Measurements from ENCODE around the gene OTUB2.

The OTUB2 gene

DNA sequence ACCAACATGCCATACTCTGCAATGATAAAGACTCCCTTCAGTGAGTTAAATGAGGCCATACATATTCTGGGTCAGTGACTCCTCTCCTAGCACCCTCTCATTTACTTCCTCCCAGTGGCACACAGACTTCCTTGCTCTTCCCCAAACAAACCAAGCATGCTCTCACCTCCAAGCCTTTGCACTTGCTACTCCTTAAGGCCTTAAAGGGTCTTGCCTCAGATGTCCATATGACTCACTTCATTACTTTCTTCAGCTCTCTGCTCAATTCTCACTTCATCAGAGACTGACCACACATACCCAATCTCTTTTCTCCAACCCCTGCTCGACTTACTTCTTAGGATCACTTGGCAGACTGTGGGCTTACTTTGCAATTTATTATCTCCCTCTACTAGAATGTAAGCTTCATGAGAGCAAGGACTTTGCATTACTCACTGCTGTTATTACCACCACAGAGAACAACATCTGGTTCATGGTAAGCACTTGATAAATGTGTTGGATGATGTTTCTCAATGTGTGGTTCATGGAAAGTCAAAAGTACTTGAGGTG is 32.1 kb downstream of the OTUB2 start:
- TF ChIP-seq GATA3 (IDR thresholded peaks at IDR 0.05; ENCODE audit: low read depth, low read length) (no peak), GATA2 (IDR thresholded peaks at IDR 0.05; ENCODE audit: low read depth, low read length) (no peak)

- TF ChIP-seq GATA2 (IDR thresholded peaks at IDR 0.05; ENCODE audit: low read depth, low read length): no peak
- TF ChIP-seq GATA3 (IDR thresholded peaks at IDR 0.05; ENCODE audit: low read depth, low read length): no peak
Observed at GRCh38 chr14:94058674-94059138, 32.6 kb downstream of the OTUB2 start.

- no peak for TF ChIP-seq GATA2 (IDR thresholded peaks at IDR 0.05; ENCODE audit: low read depth, low read length)
- TF ChIP-seq GATA3 (IDR thresholded peaks at IDR 0.05; ENCODE audit: low read depth, low read length): no peak
Observed at GRCh38 chr14:94059998-94060397, 33.9 kb downstream of the OTUB2 start.

GRCh38 chr14:94062344-94062940 is 36.3 kb downstream of the OTUB2 start:
- TF ChIP-seq GATA3 (IDR thresholded peaks at IDR 0.05; ENCODE audit: low read depth, low read length) (no peak), GATA2 (IDR thresholded peaks at IDR 0.05; ENCODE audit: low read depth, low read length) (no peak)

GRCh38 chr14:94066089-94066676 is 40.0 kb downstream of the OTUB2 start:
- no peak for TF ChIP-seq GATA2 (IDR thresholded peaks at IDR 0.05; ENCODE audit: low read depth, low read length)
- TF ChIP-seq GATA3 (IDR thresholded peaks at IDR 0.05; ENCODE audit: low read depth, low read length): no peak

GRCh38 chr14:94074534-94074933 is 48.4 kb downstream of the OTUB2 start:
- no peak for TF ChIP-seq GATA3 (IDR thresholded peaks at IDR 0.05; ENCODE audit: low read depth, low read length)
- no peak for TF ChIP-seq GATA2 (IDR thresholded peaks at IDR 0.05; ENCODE audit: low read depth, low read length)

- TF ChIP-seq GATA3 (IDR thresholded peaks at IDR 0.05; ENCODE audit: low read depth, low read length): no peak
- no peak for TF ChIP-seq GATA2 (IDR thresholded peaks at IDR 0.05; ENCODE audit: low read depth, low read length)
Observed at GRCh38 chr14:94075008-94075407, 48.9 kb downstream of the OTUB2 start.

GRCh38 chr14:94077111-94077821 is 51.1 kb downstream of the OTUB2 start:
- TF ChIP-seq GATA2 (IDR thresholded peaks at IDR 0.05; ENCODE audit: low read depth, low read length) (no peak), GATA3 (IDR thresholded peaks at IDR 0.05; ENCODE audit: low read depth, low read length) (no peak)

DNA sequence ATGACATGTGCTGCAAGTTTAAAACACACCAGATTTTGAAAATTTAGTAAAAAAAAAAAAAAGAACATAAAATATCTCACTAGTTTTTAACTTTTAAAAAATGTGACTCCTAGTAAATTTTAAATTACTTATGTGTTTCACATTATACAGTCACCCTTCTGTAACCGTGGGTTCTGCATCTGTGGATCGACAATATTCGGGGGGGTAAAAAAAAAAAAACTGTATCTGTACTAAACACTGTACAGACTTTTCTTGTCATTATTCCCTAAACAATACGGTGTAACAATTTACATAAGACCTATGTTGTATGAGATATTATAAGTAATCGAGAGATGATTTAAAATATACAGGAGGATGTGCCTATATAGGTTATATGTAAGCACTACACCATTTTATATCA is 51.7 kb downstream of the OTUB2 start:
- TF ChIP-seq GATA2 (IDR thresholded peaks at IDR 0.05; ENCODE audit: low read depth, low read length) (no peak), GATA3 (IDR thresholded peaks at IDR 0.05; ENCODE audit: low read depth, low read length) (no peak)

- TF ChIP-seq GATA2 (IDR thresholded peaks at IDR 0.05; ENCODE audit: low read depth, low read length): no peak
Observed at GRCh38 chr14:94079891-94080620, 53.9 kb downstream of the OTUB2 start.

- no peak for TF ChIP-seq GATA2 (IDR thresholded peaks at IDR 0.05; ENCODE audit: low read depth, low read length)
- TF ChIP-seq GATA3 (IDR thresholded peaks at IDR 0.05; ENCODE audit: low read depth, low read length): no peak
Observed at GRCh38 chr14:94080621-94081385, 54.7 kb downstream of the OTUB2 start, which contains the start of the genes DDX24 and IFI27L1. DDX24 (minus strand) TSS chr14:94081202; CDS start chr14:94079742, 1,460 bp downstream. IFI27L1 (plus strand) TSS chr14:94081310; CDS start chr14:94096938, 15,628 bp downstream.

GRCh38 chr14:94081386-94081820 is 55.3 kb downstream of the OTUB2 start:
- TF ChIP-seq GATA3 (IDR thresholded peaks at IDR 0.05; ENCODE audit: low read depth, low read length): no peak
- no peak for TF ChIP-seq GATA2 (IDR thresholded peaks at IDR 0.05; ENCODE audit: low read depth, low read length)

DNA sequence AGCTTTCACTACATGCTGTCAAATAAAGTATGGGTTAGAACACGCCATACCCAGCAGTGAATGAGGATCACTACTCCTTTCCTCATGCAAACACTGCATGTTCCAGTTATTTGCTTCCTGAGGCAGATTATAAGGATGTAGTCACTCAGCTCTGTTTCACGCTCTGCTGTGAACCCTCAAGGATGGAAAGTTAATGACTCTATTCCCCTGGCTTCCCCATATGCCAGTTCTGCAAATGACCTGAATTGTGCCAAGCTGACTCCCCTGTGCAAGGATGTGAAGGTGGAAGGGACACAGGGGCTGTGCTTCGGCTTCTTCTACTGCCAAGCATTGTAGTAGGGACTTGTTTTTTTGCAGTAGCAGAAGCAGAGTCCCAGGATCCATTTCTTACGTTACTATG is 61.8 kb downstream of the OTUB2 start:
- no peak for TF ChIP-seq GATA3 (IDR thresholded peaks at IDR 0.05; ENCODE audit: low read depth, low read length)
- TF ChIP-seq GATA2 (IDR thresholded peaks at IDR 0.05; ENCODE audit: low read depth, low read length): no peak

All from SH-SY5Y (cell line).